Stimulated activated CD4-positive, alpha-beta T cell treated with anti-CD3 and anti-CD28 coated beads, Interleukin-1b, Interleukin-23, amount 100 ng/mL, for 48 hours (primary cell): Measurements from ENCODE around the gene WFDC6.

ENCODE experiments used
- DNase-seq: peaks from one replicate; pipeline ENCODE4 v3.0.0-alpha.2; 2020

The WFDC6 gene

GRCh38 chr20:45515147-45515913 is 24.0 kb downstream of the WFDC6 start, which contains the start of gene SPINT3:
TSS of gene SPINT3 (minus strand) at chr20:45515622. CDS start at chr20:45515608, 14 bp downstream.
- DNase-seq, result no peak

- no peak for DNase-seq
These were observed 28.9 kb downstream of the WFDC6 start for GRCh38 chr20:45510242-45510862.

- DNase-seq, result no peak
These were observed 30.2 kb downstream of the WFDC6 start for GRCh38 chr20:45509091-45509490.

- no peak for DNase-seq
These were observed 31.0 kb downstream of the WFDC6 start for GRCh38 chr20:45508068-45508886.

GRCh38 chr20:45507011-45507820 is 32.1 kb downstream of the WFDC6 start:
- DNase-seq, result no peak

- no peak for DNase-seq
These were observed 32.9 kb downstream of the WFDC6 start for GRCh38 chr20:45506398-45506797.

- DNase-seq, result no peak
These were observed 35.9 kb downstream of the WFDC6 start for GRCh38 chr20:45503403-45503802.

GRCh38 chr20:45502561-45502960 is 36.7 kb downstream of the WFDC6 start:
- no peak for DNase-seq

- no peak for DNase-seq
These were observed 37.7 kb downstream of the WFDC6 start for GRCh38 chr20:45501600-45501999.

GRCh38 chr20:45500022-45500421 is 39.3 kb downstream of the WFDC6 start:
- no peak for DNase-seq

GRCh38 chr20:45497971-45498494 is 41.2 kb downstream of the WFDC6 start:
- no peak for DNase-seq

GRCh38 chr20:45496166-45496565 is 43.1 kb downstream of the WFDC6 start:
- DNase-seq, result no peak

- no peak for DNase-seq
These were observed 43.8 kb downstream of the WFDC6 start for GRCh38 chr20:45495501-45495941.

GRCh38 chr20:45489083-45489531 is 50.2 kb downstream of the WFDC6 start:
- no peak for DNase-seq

GRCh38 chr20:45487231-45487635 is 52.0 kb downstream of the WFDC6 start:
- no peak for DNase-seq

- no peak for DNase-seq
These were observed 53.9 kb downstream of the WFDC6 start for GRCh38 chr20:45485388-45485787.

- DNase-seq, result no peak
These were observed 54.6 kb downstream of the WFDC6 start for GRCh38 chr20:45484676-45485075.
